GM12878 (cell line): Measurements from ENCODE around the gene AQP9. TPM values are rescaled to one million over a fixed set of nuclear protein-coding genes. Genes with fewer than 3 reads are reported as not detected.

ENCODE experiments used
- EGR1 ChIP-seq, 2 experiments: IDR thresholded peaks; 1 replicate in 1 of 2; 2 replicates in 1 of 2; pipeline ENCODE4 v1.6.1; 2011 to 2012; ENCODE audit warnings: low read depth in 2 of 2, low read length in 2 of 2, borderline replicate concordance in 1 of 2, mild to moderate bottlenecking in 1 of 2, moderate library complexity in 1 of 2
- GATAD2B ChIP-seq: fragments of 450-650 bp; conservative IDR thresholded peaks from 2 replicates; pipeline ENCODE4 v1.6.1; 2017; ENCODE audit warnings: low read depth, mild to moderate bottlenecking, moderate library complexity
- JUNB ChIP-seq: IDR thresholded peaks from 2 replicates; pipeline ENCODE4 v1.6.1; 2016; ENCODE audit warnings: antibody characterized with exemption, mild to moderate bottlenecking
- NFIC ChIP-seq: IDR thresholded peaks from 2 replicates; pipeline ENCODE4 v1.6.1; 2012; ENCODE audit warnings: low read depth, mild to moderate bottlenecking, inconsistent platforms, low read length, moderate library complexity
- NRF1 ChIP-seq: conservative IDR thresholded peaks from 2 replicates; pipeline ENCODE4 v1.6.1; 2011; ENCODE audit warnings: mild to moderate bottlenecking, low read depth, low read length, improper control_type of control experiment
- PML ChIP-seq: IDR thresholded peaks from 2 replicates; pipeline ENCODE4 v1.6.1; 2012; ENCODE audit warnings: low read length, inconsistent platforms
- SIX5 ChIP-seq: IDR thresholded peaks from 2 replicates; pipeline ENCODE4 v1.6.1; 2011; ENCODE audit warnings: mild to moderate bottlenecking, low read depth, low read length, moderate library complexity; ENCODE audit not compliant: severe bottlenecking
- SUPT20H ChIP-seq: IDR thresholded peaks from 2 replicates; pipeline ENCODE4 v1.6.1; 2011; ENCODE audit warnings: low read depth, mild to moderate bottlenecking, low read length, moderate library complexity, borderline replicate concordance; ENCODE audit not compliant: control insufficient read depth
- polyA plus RNA-seq, 11 experiments: library from polyadenylated mRNA; depleted of rRNA in 4 of 11; unstranded in 6 of 11; stranded (reverse) in 5 of 11; fragments of >200 nt; fragmentation: Nextera tagmentation in 4 of 11; fragmentation: Illumina TruSeq in 1 of 11; extraction: Ambion mirVana in 4 of 11; extraction: Trizol in 1 of 11; gene quantifications; 1 replicate in 1 of 11; 2 replicates in 10 of 11; pipeline versions ENCODE4 v1.2.1 to v1.2.3, GENCODE V29; 2011 to 2016; ENCODE audit warnings: inconsistent platforms in 2 of 11, missing spikeins in 2 of 11, low read depth in 1 of 11
- total RNA-seq, 4 experiments: library from RNA; depleted of rRNA in 3 of 4; stranded (reverse); fragments of >200 nt in 3 of 4; fragmentation: Illumina TruSeq in 1 of 4; extraction: Trizol in 1 of 4; gene quantifications; 2 replicates each; pipeline versions ENCODE4 v1.2.1 to v1.2.3, GENCODE V29; 2013 to 2021
- TF ChIP-seq, protein P1 (sequence below): fragments of 450-650 bp; IDR thresholded peaks from 2 replicates; pipeline ENCODE4 v1.6.1; 2016; ENCODE audit warnings: mild to moderate bottlenecking, moderate library complexity, borderline replicate concordance
- TF ChIP-seq, protein P2 (sequence below): fragments of 450-650 bp; formaldehyde crosslinking; IDR thresholded peaks from 2 replicates; pipeline ENCODE4 v1.5.0; 2022; ENCODE audit warnings: mild to moderate bottlenecking, missing genetic modification characterization
- TF ChIP-seq, protein P3 (sequence below): fragments of 450-650 bp; conservative IDR thresholded peaks from 2 replicates; pipeline ENCODE4 v1.6.1; 2017; ENCODE audit warnings: mild to moderate bottlenecking, moderate library complexity
- TF ChIP-seq, protein P4 (sequence below): IDR thresholded peaks from 2 replicates; pipeline ENCODE4 v1.6.1; 2011; ENCODE audit warnings: low read depth, mild to moderate bottlenecking, low read length, moderate library complexity, borderline replicate concordance; ENCODE audit errors: extremely low read depth

AQP9 gene
- total and polyA plus RNA-seq, 10 of the 15 experiments (the other 5 are each of a cell fraction or from before 2014, with no cell fraction given), result 0.05 to 3.0 (median 0.22) TPM

DNA sequence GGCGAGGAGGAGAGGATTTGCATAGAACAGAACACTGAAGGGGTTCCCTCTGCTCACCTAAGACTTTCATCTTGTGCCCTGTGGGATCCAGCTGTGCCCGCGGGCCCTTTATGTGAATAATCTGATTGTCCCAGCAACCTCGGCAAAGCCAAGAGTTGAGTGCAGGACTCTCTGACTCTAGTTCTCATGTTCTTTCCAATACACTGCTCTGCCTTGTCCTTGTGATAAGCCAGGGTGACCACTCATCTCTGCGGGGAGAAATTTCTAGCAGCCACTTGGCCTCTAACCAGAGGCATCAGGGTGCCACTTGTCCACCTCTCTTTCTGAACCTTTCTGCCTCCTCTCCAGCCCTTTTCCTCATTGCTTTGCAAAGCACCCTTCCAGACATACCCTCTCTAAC is 31.8 kb downstream of the AQP9 start (continued):
- TF ChIP-seq, protein P1, sequence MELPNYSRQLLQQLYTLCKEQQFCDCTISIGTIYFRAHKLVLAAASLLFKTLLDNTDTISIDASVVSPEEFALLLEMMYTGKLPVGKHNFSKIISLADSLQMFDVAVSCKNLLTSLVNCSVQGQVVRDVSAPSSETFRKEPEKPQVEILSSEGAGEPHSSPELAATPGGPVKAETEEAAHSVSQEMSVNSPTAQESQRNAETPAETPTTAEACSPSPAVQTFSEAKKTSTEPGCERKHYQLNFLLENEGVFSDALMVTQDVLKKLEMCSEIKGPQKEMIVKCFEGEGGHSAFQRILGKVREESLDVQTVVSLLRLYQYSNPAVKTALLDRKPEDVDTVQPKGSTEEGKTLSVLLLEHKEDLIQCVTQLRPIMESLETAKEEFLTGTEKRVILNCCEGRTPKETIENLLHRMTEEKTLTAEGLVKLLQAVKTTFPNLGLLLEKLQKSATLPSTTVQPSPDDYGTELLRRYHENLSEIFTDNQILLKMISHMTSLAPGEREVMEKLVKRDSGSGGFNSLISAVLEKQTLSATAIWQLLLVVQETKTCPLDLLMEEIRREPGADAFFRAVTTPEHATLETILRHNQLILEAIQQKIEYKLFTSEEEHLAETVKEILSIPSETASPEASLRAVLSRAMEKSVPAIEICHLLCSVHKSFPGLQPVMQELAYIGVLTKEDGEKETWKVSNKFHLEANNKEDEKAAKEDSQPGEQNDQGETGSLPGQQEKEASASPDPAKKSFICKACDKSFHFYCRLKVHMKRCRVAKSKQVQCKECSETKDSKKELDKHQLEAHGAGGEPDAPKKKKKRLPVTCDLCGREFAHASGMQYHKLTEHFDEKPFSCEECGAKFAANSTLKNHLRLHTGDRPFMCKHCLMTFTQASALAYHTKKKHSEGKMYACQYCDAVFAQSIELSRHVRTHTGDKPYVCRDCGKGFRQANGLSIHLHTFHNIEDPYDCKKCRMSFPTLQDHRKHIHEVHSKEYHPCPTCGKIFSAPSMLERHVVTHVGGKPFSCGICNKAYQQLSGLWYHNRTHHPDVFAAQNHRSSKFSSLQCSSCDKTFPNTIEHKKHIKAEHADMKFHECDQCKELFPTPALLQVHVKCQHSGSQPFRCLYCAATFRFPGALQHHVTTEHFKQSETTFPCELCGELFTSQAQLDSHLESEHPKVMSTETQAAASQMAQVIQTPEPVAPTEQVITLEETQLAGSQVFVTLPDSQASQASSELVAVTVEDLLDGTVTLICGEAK, result no peak
- TF ChIP-seq SUPT20H (no peak), EGR1 (IDR thresholded peaks at IDR 0.05; ENCODE audit: borderline replicate concordance in 1 of 2, low read depth in 2 of 2, low read length in 2 of 2) (no peak), PML (no peak), SIX5 (no peak), JUNB (no peak), GATAD2B (no peak), NRF1 (no peak), NFIC (no peak)
- TF ChIP-seq, protein P2, sequence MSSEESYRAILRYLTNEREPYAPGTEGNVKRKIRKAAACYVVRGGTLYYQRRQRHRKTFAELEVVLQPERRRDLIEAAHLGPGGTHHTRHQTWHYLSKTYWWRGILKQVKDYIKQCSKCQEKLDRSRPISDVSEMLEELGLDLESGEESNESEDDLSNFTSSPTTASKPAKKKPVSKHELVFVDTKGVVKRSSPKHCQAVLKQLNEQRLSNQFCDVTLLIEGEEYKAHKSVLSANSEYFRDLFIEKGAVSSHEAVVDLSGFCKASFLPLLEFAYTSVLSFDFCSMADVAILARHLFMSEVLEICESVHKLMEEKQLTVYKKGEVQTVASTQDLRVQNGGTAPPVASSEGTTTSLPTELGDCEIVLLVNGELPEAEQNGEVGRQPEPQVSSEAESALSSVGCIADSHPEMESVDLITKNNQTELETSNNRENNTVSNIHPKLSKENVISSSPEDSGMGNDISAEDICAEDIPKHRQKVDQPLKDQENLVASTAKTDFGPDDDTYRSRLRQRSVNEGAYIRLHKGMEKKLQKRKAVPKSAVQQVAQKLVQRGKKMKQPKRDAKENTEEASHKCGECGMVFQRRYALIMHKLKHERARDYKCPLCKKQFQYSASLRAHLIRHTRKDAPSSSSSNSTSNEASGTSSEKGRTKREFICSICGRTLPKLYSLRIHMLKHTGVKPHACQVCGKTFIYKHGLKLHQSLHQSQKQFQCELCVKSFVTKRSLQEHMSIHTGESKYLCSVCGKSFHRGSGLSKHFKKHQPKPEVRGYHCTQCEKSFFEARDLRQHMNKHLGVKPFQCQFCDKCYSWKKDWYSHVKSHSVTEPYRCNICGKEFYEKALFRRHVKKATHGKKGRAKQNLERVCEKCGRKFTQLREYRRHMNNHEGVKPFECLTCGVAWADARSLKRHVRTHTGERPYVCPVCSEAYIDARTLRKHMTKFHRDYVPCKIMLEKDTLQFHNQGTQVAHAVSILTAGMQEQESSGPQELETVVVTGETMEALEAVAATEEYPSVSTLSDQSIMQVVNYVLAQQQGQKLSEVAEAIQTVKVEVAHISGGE (CRISPR knock-in tag), result no peak
- TF ChIP-seq, protein P3, sequence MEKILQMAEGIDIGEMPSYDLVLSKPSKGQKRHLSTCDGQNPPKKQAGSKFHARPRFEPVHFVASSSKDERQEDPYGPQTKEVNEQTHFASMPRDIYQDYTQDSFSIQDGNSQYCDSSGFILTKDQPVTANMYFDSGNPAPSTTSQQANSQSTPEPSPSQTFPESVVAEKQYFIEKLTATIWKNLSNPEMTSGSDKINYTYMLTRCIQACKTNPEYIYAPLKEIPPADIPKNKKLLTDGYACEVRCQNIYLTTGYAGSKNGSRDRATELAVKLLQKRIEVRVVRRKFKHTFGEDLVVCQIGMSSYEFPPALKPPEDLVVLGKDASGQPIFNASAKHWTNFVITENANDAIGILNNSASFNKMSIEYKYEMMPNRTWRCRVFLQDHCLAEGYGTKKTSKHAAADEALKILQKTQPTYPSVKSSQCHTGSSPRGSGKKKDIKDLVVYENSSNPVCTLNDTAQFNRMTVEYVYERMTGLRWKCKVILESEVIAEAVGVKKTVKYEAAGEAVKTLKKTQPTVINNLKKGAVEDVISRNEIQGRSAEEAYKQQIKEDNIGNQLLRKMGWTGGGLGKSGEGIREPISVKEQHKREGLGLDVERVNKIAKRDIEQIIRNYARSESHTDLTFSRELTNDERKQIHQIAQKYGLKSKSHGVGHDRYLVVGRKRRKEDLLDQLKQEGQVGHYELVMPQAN, result no peak
- TF ChIP-seq, protein P4, sequence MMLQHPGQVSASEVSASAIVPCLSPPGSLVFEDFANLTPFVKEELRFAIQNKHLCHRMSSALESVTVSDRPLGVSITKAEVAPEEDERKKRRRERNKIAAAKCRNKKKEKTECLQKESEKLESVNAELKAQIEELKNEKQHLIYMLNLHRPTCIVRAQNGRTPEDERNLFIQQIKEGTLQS, result no peak
